CD1c-positive myeloid dendritic cell (primary cell): ENCODE results near the gene GALE.
A peak's percentile ranks its signal among the peaks of the same experiment; 100 is the strongest.

Source experiments
- DNase-seq: peaks from one replicate; pipeline ENCODE4 v3.0.0-alpha.2; 2016; ENCODE audit errors: extremely low spot score

The GALE gene

GRCh38 chr1:23751050-23751814, 49.3 kb downstream of the GALE start:
- DNase-seq = peak; percentile 49

- peak; percentile 10 for DNase-seq
These were observed 52.5 kb downstream of the GALE start for GRCh38 chr1:23748016-23748415.
